Prostate gland (tissue), 2 donors: ENCODE results near the gene SYT17.

ENCODE experiments used
- CTCF ChIP-seq, 4 experiments: fragments of 200-600 bp in 2 of 4; fragments of 450-650 bp in 2 of 4; sonication (generic) in 2 of 4; IDR thresholded peaks; 1 replicate in 3 of 4; 2 replicates in 1 of 4; pipeline ENCODE4 v1.5.1; 2016 to 2019; ENCODE audit warnings: antibody characterized with exemption in 4 of 4, mild to moderate bottlenecking in 2 of 4, moderate library complexity in 2 of 4
- POLR2A ChIP-seq: fragments of 450-650 bp; IDR thresholded peaks from one replicate; pipeline ENCODE4 v1.6.1; 2016; ENCODE audit warnings: antibody characterized with exemption, mild to moderate bottlenecking
- POLR2AphosphoS5 ChIP-seq: sonication (generic); formaldehyde crosslinking; IDR thresholded peaks from one replicate; pipeline ENCODE4 v1.6.1; 2017; ENCODE audit warnings: antibody characterized with exemption

- TF ChIP-seq POLR2A (no peak), CTCF (IDR thresholded peaks at IDR 0.05) (no peak), POLR2AphosphoS5 (no peak)
These were observed 148.8 kb downstream of the SYT17 start for GRCh38 chr16:19316846-19317245.
